ENCODE measurements around the gene PIP4K2A.

PIP4K2A gene

GRCh38 chr10:22604344-22605126 lies 109.8 kb downstream of the PIP4K2A start:
- in situ Hi-C loops (cut with MboI; ENCODE audit: low sequenced_read_pairs) = no loop called here

GRCh38 chr10:22603581-22603980 lies 110.8 kb downstream of the PIP4K2A start:
- in situ Hi-C loops (cut with MboI; ENCODE audit: low sequenced_read_pairs) = no loop called here

GRCh38 chr10:22601618-22602017 lies 112.8 kb downstream of the PIP4K2A start:
- in situ Hi-C loops (cut with MboI; ENCODE audit: low sequenced_read_pairs) = no loop called here

GRCh38 chr10:22599636-22600228 lies 114.6 kb downstream of the PIP4K2A start:
- in situ Hi-C loops (cut with MboI; ENCODE audit: low sequenced_read_pairs) = loop anchor here (25.0 kb wide), 1 partner anchor 612 kb away; no protein-coding TSS in a partner anchor

GRCh38 chr10:22599048-22599561 lies 115.3 kb downstream of the PIP4K2A start:
- in situ Hi-C loops (cut with MboI; ENCODE audit: low sequenced_read_pairs) = loop anchor here (25.0 kb wide), 1 partner anchor 612 kb away; no protein-coding TSS in a partner anchor

- in situ Hi-C loops (cut with MboI; ENCODE audit: low sequenced_read_pairs) = loop anchor here (25.0 kb wide), 1 partner anchor 611 kb away; no protein-coding TSS in a partner anchor
Measured at GRCh38 chr10:22598478-22598877, 115.9 kb downstream of the PIP4K2A start.

- in situ Hi-C loops (cut with MboI; ENCODE audit: low sequenced_read_pairs) = loop anchor here (25.0 kb wide), 1 partner anchor 610 kb away; no protein-coding TSS in a partner anchor
Measured at GRCh38 chr10:22597138-22597537, 117.2 kb downstream of the PIP4K2A start.

- in situ Hi-C loops (cut with MboI; ENCODE audit: low sequenced_read_pairs) = loop anchor here (25.0 kb wide), 1 partner anchor 606 kb away; no protein-coding TSS in a partner anchor
Measured at GRCh38 chr10:22593636-22594198, 120.7 kb downstream of the PIP4K2A start.

GRCh38 chr10:22593026-22593425 lies 121.4 kb downstream of the PIP4K2A start:
- in situ Hi-C loops (cut with MboI; ENCODE audit: low sequenced_read_pairs) = loop anchor here (25.0 kb wide), 1 partner anchor 606 kb away; no protein-coding TSS in a partner anchor

GRCh38 chr10:22589851-22590514 lies 124.4 kb downstream of the PIP4K2A start:
- in situ Hi-C loops (cut with MboI; ENCODE audit: low sequenced_read_pairs) = loop anchor here (25.0 kb wide), 1 partner anchor 603 kb away; no protein-coding TSS in a partner anchor

GRCh38 chr10:22588462-22588861 lies 125.9 kb downstream of the PIP4K2A start:
- in situ Hi-C loops (cut with MboI; ENCODE audit: low sequenced_read_pairs) = loop anchor here (25.0 kb wide), 1 partner anchor 601 kb away; no protein-coding TSS in a partner anchor

GRCh38 chr10:22583683-22584082 lies 130.7 kb downstream of the PIP4K2A start:
- in situ Hi-C loops (cut with MboI; ENCODE audit: low sequenced_read_pairs) = loop anchor here (25.0 kb wide), 1 partner anchor 596 kb away; no protein-coding TSS in a partner anchor

GRCh38 chr10:22581461-22581860 lies 132.9 kb downstream of the PIP4K2A start:
- in situ Hi-C loops (cut with MboI; ENCODE audit: low sequenced_read_pairs) = loop anchor here (25.0 kb wide), 1 partner anchor 594 kb away; no protein-coding TSS in a partner anchor

GRCh38 chr10:22580711-22581110 lies 133.7 kb downstream of the PIP4K2A start:
- in situ Hi-C loops (cut with MboI; ENCODE audit: low sequenced_read_pairs) = loop anchor here (25.0 kb wide), 1 partner anchor 593 kb away; no protein-coding TSS in a partner anchor

- in situ Hi-C loops (cut with MboI; ENCODE audit: low sequenced_read_pairs) = loop anchor here (25.0 kb wide), 1 partner anchor 593 kb away; no protein-coding TSS in a partner anchor
Measured at GRCh38 chr10:22579826-22580225, 134.6 kb downstream of the PIP4K2A start.

GRCh38 chr10:22573820-22574569 lies 140.4 kb downstream of the PIP4K2A start:
- in situ Hi-C loops (cut with MboI; ENCODE audit: low sequenced_read_pairs) = loop anchor here (25.0 kb wide), 1 partner anchor 413 kb away; no protein-coding TSS in a partner anchor

GRCh38 chr10:22570733-22571430 lies 143.5 kb downstream of the PIP4K2A start:
- in situ Hi-C loops (cut with MboI; ENCODE audit: low sequenced_read_pairs) = loop anchor here (25.0 kb wide), 1 partner anchor 416 kb away; no protein-coding TSS in a partner anchor

GRCh38 chr10:22570234-22570633 lies 144.1 kb downstream of the PIP4K2A start:
- in situ Hi-C loops (cut with MboI; ENCODE audit: low sequenced_read_pairs) = loop anchor here (25.0 kb wide), 1 partner anchor 417 kb away; no protein-coding TSS in a partner anchor

- in situ Hi-C loops (cut with MboI; ENCODE audit: low sequenced_read_pairs) = loop anchor here (25.0 kb wide), 1 partner anchor 418 kb away; no protein-coding TSS in a partner anchor
Measured at GRCh38 chr10:22568928-22569327, 145.4 kb downstream of the PIP4K2A start.
